ENCODE data around the gene HDGFL3.

Gene HDGFL3

GRCh38 chr15:83127547-83128150 lies 80.0 kb downstream of the HDGFL3 start:
- no peak for DNase-seq (ENCODE audit: low read depth)

DNA sequence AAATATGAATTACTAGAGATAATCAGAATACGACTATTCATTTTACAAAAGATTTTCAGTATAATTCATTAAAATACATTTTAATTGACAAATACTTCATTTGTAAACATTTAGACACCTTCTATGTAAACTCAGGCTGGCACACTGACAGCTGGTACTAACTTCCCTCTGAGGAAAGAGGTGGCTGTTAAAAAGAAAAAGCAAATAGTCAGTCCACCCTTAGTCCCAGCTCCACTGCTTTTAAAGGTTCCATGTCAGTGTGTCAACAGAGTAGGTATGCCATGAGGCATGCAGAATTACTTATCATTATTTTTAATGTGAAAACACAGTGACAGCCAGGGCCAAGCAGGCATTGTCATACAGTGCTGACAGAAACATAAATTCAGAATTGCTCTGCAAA lies 84.1 kb downstream of the HDGFL3 start:
- DNase-seq (ENCODE audit: low read depth) = no peak

DNA sequence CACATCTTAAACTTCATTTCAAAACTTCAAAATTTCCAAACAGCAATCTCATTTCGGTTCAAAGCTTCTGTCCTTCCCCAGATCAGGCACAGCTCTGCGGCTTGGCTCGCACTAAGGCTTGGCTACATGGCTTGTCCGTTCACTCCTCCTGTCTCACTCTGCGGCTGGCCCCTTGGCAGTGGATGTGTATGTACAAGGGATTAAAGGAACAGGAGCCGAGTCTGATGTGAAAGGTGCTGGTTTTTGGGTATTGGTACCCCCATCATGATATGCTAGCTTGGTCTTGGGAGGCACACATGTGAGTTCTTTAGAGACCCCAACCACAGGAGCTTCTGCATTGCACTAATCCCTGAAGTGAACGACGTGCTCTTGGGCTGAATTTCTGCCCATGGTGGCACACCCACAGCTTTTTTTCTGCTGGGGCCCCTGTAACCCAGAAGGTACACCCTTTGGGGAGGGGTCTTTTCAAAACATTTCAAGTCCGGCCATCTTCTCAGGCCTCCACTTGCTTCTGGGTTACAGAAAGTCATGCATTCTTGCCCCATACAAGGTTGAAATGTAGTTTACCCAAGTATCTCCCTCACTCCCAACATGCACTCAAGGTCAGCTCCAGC lies 87.5 kb downstream of the HDGFL3 start:
- no peak for DNase-seq (ENCODE audit: low read depth)

- no peak for DNase-seq (ENCODE audit: low read depth)
These were observed 88.7 kb downstream of the HDGFL3 start for GRCh38 chr15:83118968-83119367.

DNA sequence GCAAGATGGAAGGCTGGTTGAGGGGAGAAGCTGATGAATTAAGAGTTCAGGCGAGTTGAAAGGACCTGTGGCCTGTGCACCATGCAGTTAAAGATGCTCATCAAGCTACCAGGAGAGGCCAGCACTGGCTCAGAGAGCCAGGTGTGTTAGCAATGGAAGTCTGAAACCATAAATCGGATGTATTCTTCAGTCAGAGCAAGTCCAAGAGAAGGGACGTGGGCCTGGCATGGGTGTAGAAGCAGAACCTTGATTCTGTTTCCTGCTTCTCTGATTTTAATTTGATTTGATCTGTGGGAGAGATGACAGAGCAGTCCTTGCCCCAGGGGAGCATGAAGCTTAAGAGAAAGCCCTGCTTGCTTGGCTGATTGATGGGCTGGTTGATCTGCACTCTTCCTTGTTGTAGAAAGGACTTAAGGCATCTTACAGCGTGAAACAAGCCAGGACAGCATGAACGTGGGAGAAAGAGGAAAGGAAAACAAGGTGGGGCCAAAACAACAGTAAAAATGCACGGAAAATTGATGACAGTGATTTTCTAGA lies 89.3 kb downstream of the HDGFL3 start:
- no peak for DNase-seq (ENCODE audit: low read depth)

- no peak for DNase-seq (ENCODE audit: low read depth)
These were observed 91.6 kb downstream of the HDGFL3 start for GRCh38 chr15:83115831-83116565.

- DNase-seq (ENCODE audit: low read depth) = no peak
These were observed 92.2 kb downstream of the HDGFL3 start for GRCh38 chr15:83115410-83115809.

DNA sequence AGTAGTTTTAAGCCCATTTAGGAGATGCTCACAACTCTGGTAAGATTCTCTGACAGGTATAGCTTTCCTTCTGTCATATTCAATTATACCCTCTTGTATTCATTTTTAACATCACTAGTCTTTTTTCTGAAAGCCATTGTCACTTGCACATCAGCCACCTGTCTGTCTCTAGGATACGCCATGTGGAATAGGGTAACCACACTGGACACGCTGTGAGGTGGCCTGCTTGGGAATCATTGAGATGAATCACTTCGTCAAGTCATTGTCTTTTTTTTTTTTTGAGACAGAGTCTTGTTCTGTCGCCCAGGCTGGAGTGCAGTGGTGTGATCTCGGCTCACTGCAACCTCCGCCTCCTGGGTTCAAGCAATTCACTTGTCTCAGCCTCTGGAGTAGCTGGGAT lies 92.8 kb downstream of the HDGFL3 start:
- DNase-seq (ENCODE audit: low read depth) = no peak

- DNase-seq (ENCODE audit: low read depth) = no peak
These were observed 93.5 kb downstream of the HDGFL3 start for GRCh38 chr15:83113881-83114674.

DNA sequence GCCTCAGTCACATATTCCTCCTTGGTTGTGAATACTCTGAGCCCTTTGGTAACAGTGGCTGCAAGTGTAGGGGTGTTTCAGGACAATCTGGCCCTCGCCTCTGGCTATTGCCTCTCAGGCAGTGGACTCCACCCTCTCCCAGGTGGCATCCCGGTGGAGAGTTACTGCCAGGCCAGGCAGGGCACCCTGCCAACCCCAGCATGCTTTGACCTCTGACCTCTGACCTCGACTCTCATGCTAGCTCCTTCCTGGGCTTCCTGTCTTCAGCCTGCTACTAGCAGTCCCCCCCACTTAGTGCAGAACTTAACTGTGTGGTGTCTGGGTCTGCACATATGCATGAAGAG lies 94.7 kb downstream of the HDGFL3 start:
- no peak for DNase-seq (ENCODE audit: low read depth)

GRCh38 chr15:83112233-83112955 lies 95.2 kb downstream of the HDGFL3 start:
- DNase-seq (ENCODE audit: low read depth) = no peak

DNA sequence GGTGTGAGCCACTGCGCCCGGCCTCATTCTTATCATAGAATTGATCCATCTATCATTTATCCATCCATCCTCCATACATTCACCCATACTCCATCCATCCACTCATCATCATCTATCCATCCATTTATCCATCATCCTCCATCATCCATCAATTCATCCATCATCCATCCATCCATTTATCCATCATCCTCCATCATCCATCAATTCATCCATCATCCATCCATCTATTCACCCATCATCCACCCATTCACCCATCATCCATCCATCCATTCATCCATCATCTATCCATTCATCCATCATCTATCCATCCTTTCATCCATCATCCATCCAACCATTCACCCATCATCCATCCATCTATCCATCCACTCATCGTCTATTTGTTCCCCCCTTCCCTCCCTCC lies 96.5 kb downstream of the HDGFL3 start:
- DNase-seq (ENCODE audit: low read depth) = no peak

GRCh38 chr15:83110381-83110780 lies 97.2 kb downstream of the HDGFL3 start:
- DNase-seq (ENCODE audit: low read depth) = no peak

GRCh38 chr15:83109532-83109931 lies 98.1 kb downstream of the HDGFL3 start:
- DNase-seq (ENCODE audit: low read depth) = no peak

DNA sequence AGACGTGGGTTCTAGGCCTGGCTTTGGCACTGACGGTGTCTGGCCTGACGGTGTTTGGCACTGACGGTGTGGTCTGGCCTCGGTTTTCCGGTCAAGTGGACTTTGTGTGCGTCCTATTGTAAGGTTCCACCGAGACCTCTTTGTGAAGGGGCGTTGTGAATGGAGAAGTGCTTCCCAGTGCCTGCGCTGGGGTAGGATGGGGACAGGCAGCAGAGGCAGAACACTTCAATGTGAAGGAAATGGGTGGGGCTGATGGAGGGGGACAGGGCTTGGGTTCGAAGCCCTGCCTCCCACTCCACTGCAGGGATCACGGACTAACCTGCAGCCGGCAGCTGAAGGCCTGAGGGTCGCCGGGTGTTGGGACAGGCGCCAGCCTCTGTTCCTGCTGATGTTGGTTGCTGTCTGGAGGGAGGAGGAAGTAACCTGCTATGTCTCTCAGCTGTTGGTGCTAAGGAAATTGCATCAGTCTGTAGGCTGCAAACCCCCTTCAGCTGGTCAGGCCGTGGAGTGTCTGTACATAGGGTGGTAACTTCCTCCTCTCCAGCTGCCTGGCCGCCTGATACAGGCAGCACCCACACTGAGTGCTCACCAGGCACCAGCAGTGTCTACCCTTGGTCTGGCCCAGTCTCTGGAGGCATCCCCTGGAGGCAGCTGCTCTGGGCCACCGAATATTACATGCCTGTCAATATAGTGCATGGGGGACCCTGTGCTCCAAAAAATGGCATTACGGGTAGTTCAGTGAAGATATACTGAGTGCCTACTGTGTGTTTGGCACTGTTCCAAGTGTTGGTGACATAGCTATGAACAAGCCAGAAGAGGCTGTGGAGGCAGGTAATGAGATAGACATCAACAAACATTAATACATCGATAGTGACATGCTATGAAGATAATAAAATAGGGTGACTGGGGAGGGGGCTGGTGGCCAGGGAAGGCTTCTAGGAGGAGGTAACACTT lies 99.1 kb downstream of the HDGFL3 start:
- no peak for DNase-seq (ENCODE audit: low read depth)

GRCh38 chr15:83107841-83108181 lies 99.8 kb downstream of the HDGFL3 start:
- no peak for DNase-seq (ENCODE audit: low read depth)

DNA sequence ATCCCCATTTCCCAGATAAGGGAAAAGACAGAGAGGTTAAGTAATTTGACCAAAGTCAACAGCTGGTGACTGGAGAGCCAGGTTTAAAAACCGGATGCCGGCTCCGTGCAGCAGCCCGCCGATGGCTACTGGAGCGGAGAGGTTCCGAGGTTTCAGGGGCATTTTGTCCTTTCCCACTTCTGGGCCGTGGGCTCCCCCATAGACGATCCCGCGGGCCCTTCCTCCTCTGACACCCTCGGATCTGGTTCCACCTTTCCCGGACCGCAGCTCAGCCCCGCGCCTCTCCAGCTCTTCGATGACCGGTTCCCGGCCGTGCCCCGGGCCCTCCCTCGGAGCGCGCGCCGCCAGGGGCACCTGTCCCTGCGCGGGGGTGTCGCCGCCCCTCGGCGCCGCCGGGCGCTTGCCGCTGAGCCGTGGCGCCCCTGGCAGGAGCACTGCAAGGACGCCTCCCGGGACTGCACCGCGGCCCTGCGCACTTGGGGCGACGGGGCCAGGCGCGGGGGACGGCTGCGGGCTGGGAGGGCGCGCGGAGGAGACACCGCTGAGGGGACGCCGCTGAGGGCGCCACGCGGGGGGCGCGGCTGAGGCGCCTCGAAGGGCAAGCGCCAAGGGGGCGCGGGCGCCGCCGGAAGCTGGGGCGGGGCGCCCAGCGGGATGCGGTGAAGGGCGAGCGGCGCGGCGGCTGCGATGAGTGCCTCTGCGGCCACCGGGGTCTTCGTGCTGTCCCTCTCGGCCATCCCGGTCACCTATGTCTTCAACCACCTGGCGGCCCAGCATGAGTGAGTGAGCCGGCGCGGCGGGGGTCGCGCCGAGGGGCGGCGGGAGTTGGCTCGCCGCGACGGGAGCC lies 100.4 kb downstream of the HDGFL3 start, which contains the start of gene TM6SF1:
TM6SF1 (plus strand) TSS at position 652 of the 847 bp plus-strand sequence; CDS start at position 688, 36 bp downstream.
- DNase-seq (ENCODE audit: low read depth) = no peak

DNA sequence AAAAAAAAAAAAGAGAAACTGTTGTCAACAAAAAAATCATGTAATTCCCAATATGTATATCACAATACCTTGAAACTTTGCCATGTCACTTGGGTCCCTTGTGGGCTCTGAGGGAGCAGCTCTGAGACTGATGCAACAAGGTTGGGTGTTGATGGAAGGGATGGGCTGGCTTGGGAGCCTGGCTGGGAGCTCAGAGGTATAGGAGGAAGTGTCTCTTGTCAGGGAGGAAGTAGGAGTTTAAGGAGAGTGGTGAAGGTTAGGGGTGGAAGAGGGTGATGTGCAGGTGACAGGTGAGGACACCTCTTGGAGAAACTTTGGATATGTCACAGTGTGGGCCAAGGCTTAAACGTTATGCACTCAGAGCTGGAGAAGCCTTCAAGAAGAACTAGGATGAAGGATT lies 102.2 kb downstream of the HDGFL3 start:
- DNase-seq (ENCODE audit: low read depth) = no peak

- no peak for DNase-seq (ENCODE audit: low read depth)
These were observed 103.5 kb downstream of the HDGFL3 start for GRCh38 chr15:83104141-83104540.

GRCh38 chr15:83102346-83102745 lies 105.3 kb downstream of the HDGFL3 start:
- no peak for DNase-seq (ENCODE audit: low read depth)

All from stimulated activated CD8-positive, alpha-beta memory T cell treated with anti-CD3 and anti-CD28 coated beads, Interleukin-12 subunit alpha, Interleukin-12 subunit beta, amount 100 ng/mL, for 1 hour (primary cell).